T-helper 2 cell treated with Interferon-gamma antibody and Interleukin-4, amounts not matched to agents 5 μg/mL and 100 μg/mL, for 36 hours (primary cell): Measurements from ENCODE around the gene PACS2.
"Not testable (repeated sequence)": the region's sequence is repeated elsewhere in the genome, so short reads cannot be mapped to it uniquely, and the experiment has no call there.

Experiments
- DNase-seq: peaks from one replicate; pipeline ENCODE4 v3.0.0; 2021; ENCODE audit warnings: low spot score
- H3K27ac Mint-ChIP-seq: one replicate; pipeline ENCODE4 v1.8.0; 2021; ENCODE audit warnings: mild to moderate bottlenecking, mixed read lengths
- H3K27me3 Mint-ChIP-seq: one replicate; pipeline ENCODE4 v1.8.0; 2021; ENCODE audit warnings: low read depth, mixed read lengths
- H3K36me3 Mint-ChIP-seq: one replicate; pipeline ENCODE4 v1.8.0; 2021; ENCODE audit warnings: low read depth, mixed read lengths
- H3K4me1 Mint-ChIP-seq: one replicate; pipeline ENCODE4 v1.8.0; 2021; ENCODE audit warnings: low read depth, mixed read lengths
- H3K4me3 Mint-ChIP-seq: one replicate; pipeline ENCODE4 v1.8.0; 2022; ENCODE audit warnings: mild to moderate bottlenecking, moderate library complexity, mixed read lengths
- H3K9me3 Mint-ChIP-seq: one replicate; pipeline ENCODE4 v1.8.0; 2021; ENCODE audit warnings: mixed read lengths

The PACS2 gene

DNA sequence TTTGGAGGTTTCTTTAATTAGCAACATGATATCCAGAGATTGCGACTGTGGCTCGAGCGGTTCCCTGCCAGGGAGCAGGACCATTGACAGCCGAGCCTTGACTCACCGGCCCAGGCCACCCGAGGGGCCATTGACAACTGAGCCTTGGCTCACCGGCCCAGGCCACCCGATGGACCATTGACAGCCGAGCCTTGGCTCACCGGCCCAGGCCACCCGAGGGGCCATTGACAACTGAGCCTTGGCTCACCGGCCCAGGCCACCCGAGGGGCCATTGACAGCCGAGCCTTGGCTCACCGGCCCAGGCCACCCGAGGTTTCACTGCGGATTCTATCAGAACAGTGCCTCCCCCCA is 13.1 kb downstream of the PACS2 start:
- H3K4me3 Mint-ChIP-seq, DNase-seq, H3K9me3 Mint-ChIP-seq, H3K27me3 Mint-ChIP-seq, H3K36me3 Mint-ChIP-seq, H3K27ac Mint-ChIP-seq: not testable (repeated sequence)
- H3K4me1 Mint-ChIP-seq, result peaks cover 14% of the 10 kb centered on the region

DNA sequence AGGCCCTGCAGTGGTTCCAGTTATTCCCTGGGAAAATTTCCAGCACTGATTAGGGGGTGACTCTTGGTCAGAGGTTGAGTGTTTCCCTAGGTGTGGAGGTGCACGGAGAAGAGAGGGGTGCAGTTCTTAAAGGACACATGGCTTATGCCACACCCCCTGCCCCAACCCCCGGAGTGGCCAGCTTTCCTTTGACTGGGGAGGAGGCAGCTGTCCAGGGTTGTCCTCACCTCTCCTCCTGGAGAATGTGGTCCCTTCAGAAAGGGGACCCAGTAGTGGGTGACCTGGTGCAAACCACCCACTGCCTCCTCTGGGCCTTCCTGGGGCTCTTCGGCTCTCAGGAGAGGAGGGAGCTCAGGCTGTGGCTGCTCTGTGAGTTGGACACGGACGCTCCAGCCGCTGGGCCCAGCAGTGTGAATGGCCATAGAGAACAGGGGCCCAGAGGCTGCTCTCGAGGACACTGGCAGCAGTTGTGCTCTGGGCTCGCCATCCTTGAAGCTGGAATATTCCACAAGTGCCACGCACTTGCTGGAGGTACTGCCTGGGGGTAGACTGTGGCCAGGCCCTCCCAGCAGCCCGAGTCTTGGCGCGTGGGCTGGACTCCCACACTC is 13.6 kb downstream of the PACS2 start:
- Mint-ChIP-seq H3K9me3 (no peaks in the 10 kb centered on the region), H3K36me3 (no peaks in the 10 kb centered on the region), H3K27me3 (no peaks in the 10 kb centered on the region), H3K4me3 (no peak overlapping the region), H3K27ac (no peak overlapping the region), H3K4me1 (peaks cover 13% of the 10 kb centered on the region)
- no peak for DNase-seq

- no peak for DNase-seq
Observed at GRCh38 chr14:105328678-105329390, 14.3 kb downstream of the PACS2 start.

DNA sequence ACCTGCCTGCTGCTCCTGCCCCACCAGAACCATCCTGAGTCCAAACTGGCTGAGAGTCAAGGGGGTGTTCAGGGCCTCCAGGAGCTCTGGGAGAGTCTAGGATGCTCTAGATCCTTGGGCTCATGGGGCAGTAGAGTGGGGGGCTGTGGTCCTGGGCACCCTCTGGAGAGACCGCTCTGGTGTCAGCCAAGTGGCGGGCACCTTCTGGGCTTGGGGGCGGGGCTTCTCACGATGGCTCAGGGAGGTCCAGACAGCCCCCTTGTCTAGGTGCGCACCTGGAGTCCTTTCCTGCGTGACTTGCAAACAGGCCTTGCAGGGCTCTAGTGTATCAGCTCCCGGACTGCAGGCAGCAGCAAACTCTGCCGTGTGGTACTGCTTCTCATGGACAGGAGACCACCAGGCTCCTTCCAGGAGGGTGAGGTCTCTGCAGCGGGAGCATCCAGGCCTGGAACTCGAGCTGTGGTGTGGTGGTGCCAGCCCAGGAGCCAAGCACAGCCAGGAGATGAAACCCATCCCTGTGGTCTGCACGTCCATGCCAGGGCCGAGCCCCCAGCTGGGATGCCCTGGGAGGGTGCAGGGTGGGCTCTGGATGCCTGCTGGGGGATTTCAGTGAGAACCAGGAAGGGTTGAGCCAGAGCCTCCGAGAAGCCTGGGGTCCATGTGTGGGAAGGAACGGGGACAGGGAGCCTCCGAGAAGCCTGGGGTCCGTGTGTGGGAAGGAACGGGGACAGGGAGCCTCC is 15.0 kb downstream of the PACS2 start:
- no peaks in the 10 kb centered on the region for H3K27me3 Mint-ChIP-seq
- no peak for DNase-seq
- H3K4me1 Mint-ChIP-seq, result peaks cover 13% of the 10 kb centered on the region
- H3K36me3 Mint-ChIP-seq, result no peaks in the 10 kb centered on the region
- H3K4me3 Mint-ChIP-seq, result no peak overlapping the region
- no peak overlapping the region for H3K27ac Mint-ChIP-seq
- no peaks in the 10 kb centered on the region for H3K9me3 Mint-ChIP-seq

More at GRCh38 chr14:105328678-105329390, 14.3 kb downstream of the PACS2 start:
- Mint-ChIP-seq H3K27ac (no peak overlapping the region), H3K4me3 (no peak overlapping the region), H3K4me1 (peaks cover 13% of the 10 kb centered on the region), H3K27me3 (no peaks in the 10 kb centered on the region), H3K9me3 (no peaks in the 10 kb centered on the region), H3K36me3 (no peaks in the 10 kb centered on the region)

- DNase-seq, result no peak
- peaks cover 13% of the 10 kb centered on the region for H3K4me1 Mint-ChIP-seq
Observed at GRCh38 chr14:105330491-105330895, 15.9 kb downstream of the PACS2 start.

GRCh38 chr14:105331575-105332349 is 17.2 kb downstream of the PACS2 start:
- Mint-ChIP-seq H3K4me1 (peaks cover 13% of the 10 kb centered on the region), H3K4me3 (no peak overlapping the region), H3K9me3 (no peaks in the 10 kb centered on the region), H3K27ac (no peak overlapping the region), H3K36me3 (no peaks in the 10 kb centered on the region), H3K27me3 (no peaks in the 10 kb centered on the region)
- DNase-seq, result no peak

More at GRCh38 chr14:105330491-105330895, 15.9 kb downstream of the PACS2 start:
- Mint-ChIP-seq H3K27ac (no peak overlapping the region), H3K36me3 (no peaks in the 10 kb centered on the region), H3K4me3 (no peak overlapping the region), H3K27me3 (no peaks in the 10 kb centered on the region), H3K9me3 (no peaks in the 10 kb centered on the region)

GRCh38 chr14:105332350-105332874 is 17.9 kb downstream of the PACS2 start:
- Mint-ChIP-seq H3K36me3 (no peaks in the 10 kb centered on the region), H3K9me3 (no peaks in the 10 kb centered on the region), H3K4me3 (no peak overlapping the region), H3K27ac (no peak overlapping the region), H3K27me3 (no peaks in the 10 kb centered on the region), H3K4me1 (peaks cover 13% of the 10 kb centered on the region)
- DNase-seq, result no peak

DNA sequence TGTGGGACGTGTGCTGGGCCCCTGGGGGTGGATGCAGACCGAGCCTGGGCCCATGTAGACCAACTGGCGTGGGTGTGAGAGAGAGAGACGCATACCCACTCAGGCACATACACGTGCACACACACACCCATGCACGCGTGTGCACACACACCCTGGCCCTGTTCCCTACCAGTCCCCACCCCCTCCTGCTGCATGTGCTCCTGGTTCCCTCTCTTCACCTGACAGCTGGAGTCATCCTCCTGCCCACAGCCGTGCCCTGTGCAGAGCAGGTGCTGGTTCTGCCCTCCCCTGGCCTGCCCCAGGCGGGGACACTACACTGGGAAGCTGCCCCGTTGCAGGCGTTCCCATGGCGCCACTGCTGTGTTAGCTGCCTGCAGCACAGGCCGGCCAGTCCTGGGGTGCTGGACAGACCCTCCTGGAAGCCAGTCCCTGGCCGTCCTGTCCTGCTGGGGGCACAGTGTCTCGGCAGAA is 18.5 kb downstream of the PACS2 start:
- Mint-ChIP-seq H3K4me1 (peaks cover 13% of the 10 kb centered on the region), H3K27me3 (no peaks in the 10 kb centered on the region), H3K36me3 (no peaks in the 10 kb centered on the region), H3K27ac (no peak overlapping the region), H3K4me3 (no peak overlapping the region), H3K9me3 (no peaks in the 10 kb centered on the region)
- no peak for DNase-seq

- H3K27ac Mint-ChIP-seq, result no peak overlapping the region
- no peaks in the 10 kb centered on the region for H3K9me3 Mint-ChIP-seq
- no peak for DNase-seq
- no peaks in the 10 kb centered on the region for H3K27me3 Mint-ChIP-seq
- H3K4me1 Mint-ChIP-seq, result peaks cover 13% of the 10 kb centered on the region
- no peaks in the 10 kb centered on the region for H3K36me3 Mint-ChIP-seq
- no peak overlapping the region for H3K4me3 Mint-ChIP-seq
Observed at GRCh38 chr14:105333613-105334364, 19.2 kb downstream of the PACS2 start.

GRCh38 chr14:105334383-105335230 is 20.1 kb downstream of the PACS2 start:
- Mint-ChIP-seq H3K27me3 (no peaks in the 10 kb centered on the region), H3K27ac (no peak overlapping the region), H3K4me1 (peaks cover 13% of the 10 kb centered on the region)

DNA sequence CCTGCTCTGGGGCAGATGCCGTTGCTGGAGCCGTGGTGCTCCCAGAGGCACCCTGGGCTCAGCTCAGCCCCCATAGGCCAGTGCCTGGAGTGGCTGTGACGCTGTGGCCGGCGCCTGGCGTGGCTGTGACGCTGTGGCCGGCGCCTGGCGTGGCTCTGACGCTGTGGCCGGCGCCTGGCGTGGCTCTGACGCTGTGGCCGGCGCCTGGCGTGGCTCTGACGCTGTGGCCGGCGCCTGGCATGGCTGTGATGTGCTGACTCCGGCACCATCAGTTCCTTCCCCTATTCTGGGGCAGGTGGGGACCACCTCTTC is 20.6 kb downstream of the PACS2 start:
- DNase-seq, H3K27ac Mint-ChIP-seq, H3K4me3 Mint-ChIP-seq, H3K9me3 Mint-ChIP-seq, H3K27me3 Mint-ChIP-seq, H3K36me3 Mint-ChIP-seq: not testable (repeated sequence)
- H3K4me1 Mint-ChIP-seq, result peaks cover 13% of the 10 kb centered on the region

More at GRCh38 chr14:105334383-105335230, 20.1 kb downstream of the PACS2 start:
- Mint-ChIP-seq H3K36me3 (no peaks in the 10 kb centered on the region), H3K9me3 (no peaks in the 10 kb centered on the region), H3K4me3 (no peak overlapping the region)
- DNase-seq, result no peak

- Mint-ChIP-seq H3K4me3 (no peak overlapping the region), H3K4me1 (peaks cover 10% of the 10 kb centered on the region), H3K27me3 (no peaks in the 10 kb centered on the region), H3K27ac (no peak overlapping the region), H3K9me3 (no peaks in the 10 kb centered on the region), H3K36me3 (no peaks in the 10 kb centered on the region)
- no peak for DNase-seq
Observed at GRCh38 chr14:105335735-105336476, 21.4 kb downstream of the PACS2 start.
